Activated CD4-positive, alpha-beta T cell treated with anti-CD3 and anti-CD28 coated beads for 48 hours (primary cell): ENCODE measurements around the gene SDHAF1.
"Not testable (repeated sequence)": the region's sequence is repeated elsewhere in the genome, so short reads cannot be mapped to it uniquely, and the experiment has no call there.

ENCODE experiments used
- DNase-seq: peaks from one replicate; pipeline ENCODE4 v3.0.0-alpha.2; 2020

Gene SDHAF1

GRCh38 chr19:35995048-35995993 lies at the start of gene SDHAF1:
Gene SDHAF1 (plus strand): TSS chr19:35995188. CDS start chr19:35995275, 87 bp downstream.
- peak; percentile 98 for DNase-seq

GRCh38 chr19:35946203-35946602 lies 48.8 kb upstream of the SDHAF1 start:
- no peak for DNase-seq

GRCh38 chr19:35949131-35949530 lies 45.9 kb upstream of the SDHAF1 start:
- DNase-seq, result no peak

GRCh38 chr19:35955881-35956634 lies 38.9 kb upstream of the SDHAF1 start:
- no peak for DNase-seq

GRCh38 chr19:35957411-35957810 lies 37.6 kb upstream of the SDHAF1 start:
- not testable (repeated sequence) for DNase-seq

- DNase-seq, result no peak
These were observed 36.3 kb upstream of the SDHAF1 start for GRCh38 chr19:35958660-35959039.

- DNase-seq, result peak; percentile 74
These were observed 35.7 kb upstream of the SDHAF1 start for GRCh38 chr19:35959040-35959967.

- no peak for DNase-seq
These were observed 35.0 kb upstream of the SDHAF1 start for GRCh38 chr19:35959968-35960320.

GRCh38 chr19:35960432-35960972 lies 34.5 kb upstream of the SDHAF1 start:
- no peak for DNase-seq

- peak; percentile 68 for DNase-seq
These were observed 31.5 kb upstream of the SDHAF1 start for GRCh38 chr19:35963514-35963913.

- DNase-seq, result no peak
These were observed 28.2 kb upstream of the SDHAF1 start for GRCh38 chr19:35966771-35967170.

- no peak for DNase-seq
These were observed 21.5 kb upstream of the SDHAF1 start for GRCh38 chr19:35973487-35973886.

GRCh38 chr19:35975608-35976214 lies 19.3 kb upstream of the SDHAF1 start:
- DNase-seq, result no peak

- DNase-seq, result peak; percentile 57
These were observed 17.4 kb upstream of the SDHAF1 start for GRCh38 chr19:35977446-35978222.

GRCh38 chr19:35978271-35978670 lies 16.7 kb upstream of the SDHAF1 start:
- DNase-seq, result no peak

- no peak for DNase-seq
These were observed 16.1 kb upstream of the SDHAF1 start for GRCh38 chr19:35978832-35979365.

- DNase-seq, result not testable (repeated sequence)
These were observed 14.0 kb upstream of the SDHAF1 start for GRCh38 chr19:35980997-35981396.

GRCh38 chr19:35983177-35983576 lies 11.8 kb upstream of the SDHAF1 start:
- no peak for DNase-seq

- no peak for DNase-seq
These were observed 8.9 kb upstream of the SDHAF1 start for GRCh38 chr19:35986111-35986510.

- DNase-seq, result peak; percentile 37
These were observed 8.1 kb upstream of the SDHAF1 start for GRCh38 chr19:35986664-35987570.
